IPS-18c (cell line): ENCODE results near the gene MAN2A2.

ENCODE experiments used
- H3K4me3 ChIP-seq: 2 replicates; pipeline ENCODE4 v1.7.0; 2013; ENCODE audit warnings: low read depth, mild to moderate bottlenecking, low read length, moderate library complexity; ENCODE audit not compliant: insufficient read depth
- H3K9me3 ChIP-seq: one replicate; pipeline ENCODE4 v1.6.1; 2013; ENCODE audit warnings: mild to moderate bottlenecking, low read length, moderate library complexity; ENCODE audit not compliant: control insufficient read depth, insufficient read depth

The MAN2A2 gene

DNA sequence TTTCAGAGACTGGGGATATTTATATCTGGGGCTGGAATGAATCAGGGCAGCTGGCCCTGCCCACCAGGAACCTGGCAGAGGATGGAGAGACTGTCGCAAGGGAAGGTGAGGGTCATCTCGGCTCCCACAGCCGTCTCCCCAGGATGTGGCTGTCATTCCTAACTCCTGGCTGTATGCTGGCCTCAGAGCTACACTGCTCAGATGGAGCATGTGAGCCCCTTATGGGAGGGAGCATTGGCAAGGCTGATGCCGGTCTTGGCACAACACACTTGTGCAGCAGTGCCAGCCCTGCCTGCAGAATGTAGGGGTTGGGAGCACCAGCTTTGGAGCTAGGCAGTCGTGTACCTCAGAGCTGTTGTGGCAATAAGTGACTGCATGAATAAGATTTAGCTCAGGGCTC, 56.8 kb downstream of the MAN2A2 start:
- Histone ChIP-seq H3K9me3 (no peaks in the 10 kb centered on the region), H3K4me3 (no peak overlapping the region)

DNA sequence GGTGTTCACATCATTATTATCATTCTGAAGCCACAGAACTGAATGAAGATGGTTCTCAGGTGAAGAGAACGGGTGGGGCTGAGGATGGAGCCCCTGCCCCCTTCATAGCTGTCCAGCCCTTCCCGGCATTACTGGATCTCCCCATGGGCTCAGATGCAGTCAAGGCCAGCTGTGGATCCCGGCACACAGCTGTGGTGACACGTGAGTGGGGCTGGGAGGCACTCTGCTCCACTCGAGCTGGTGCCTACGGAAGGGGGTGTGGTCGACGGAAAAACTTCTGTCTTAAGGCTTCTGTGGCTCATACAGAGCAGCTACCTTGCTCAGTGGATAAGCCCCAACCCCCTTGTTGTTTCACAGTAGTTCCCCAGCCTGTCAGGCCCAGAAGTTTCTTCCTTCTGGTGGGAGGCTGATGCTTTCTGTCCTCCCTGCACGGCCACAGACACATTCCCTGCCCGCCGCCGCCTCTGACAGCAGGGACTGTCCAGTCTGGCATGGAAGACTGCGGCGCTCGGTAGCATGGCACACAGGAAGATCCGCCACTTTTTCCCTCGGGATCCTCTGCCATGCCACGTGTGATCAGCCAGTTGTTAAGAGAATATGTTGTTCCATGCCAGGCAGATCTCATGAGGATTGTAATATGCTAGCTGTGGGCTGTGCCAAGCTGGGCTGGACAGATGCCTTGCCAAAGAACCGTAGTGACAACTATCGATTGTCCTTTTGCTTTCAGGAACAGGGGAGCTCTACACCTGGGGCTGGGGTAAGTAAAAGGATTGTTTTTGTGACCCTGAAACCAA, 57.4 kb downstream of the MAN2A2 start:
- no peaks in the 10 kb centered on the region for H3K9me3 ChIP-seq

GRCh38 chr15:90962021-90962420, 58.9 kb downstream of the MAN2A2 start:
- H3K9me3 ChIP-seq, result no peaks in the 10 kb centered on the region
- no peak overlapping the region for H3K4me3 ChIP-seq

More for the DNA sequence above, 57.4 kb downstream of the MAN2A2 start:
- H3K4me3 ChIP-seq, result no peak overlapping the region

DNA sequence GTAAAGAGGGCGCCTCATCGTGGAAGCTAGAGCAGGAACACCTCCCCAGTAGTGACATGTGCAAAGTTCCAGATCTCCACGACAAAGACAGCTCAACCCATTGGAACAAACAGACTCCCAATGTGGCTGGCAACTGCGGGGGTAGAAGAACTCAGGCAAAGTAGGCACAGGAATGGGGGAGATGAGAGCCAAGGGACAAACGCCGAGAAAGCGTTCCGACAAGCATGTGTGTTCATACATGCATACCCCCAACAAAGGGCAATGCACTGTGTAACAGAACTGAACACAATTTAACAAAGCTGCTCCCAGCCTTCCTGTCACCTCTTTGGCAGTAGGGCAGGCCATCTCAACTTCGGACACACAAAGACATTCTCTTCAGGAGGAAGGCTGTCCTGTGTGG, 63.2 kb downstream of the MAN2A2 start:
- Histone ChIP-seq H3K4me3 (no peak overlapping the region), H3K9me3 (no peaks in the 10 kb centered on the region)

- Histone ChIP-seq H3K9me3 (no peaks in the 10 kb centered on the region), H3K4me3 (no peak overlapping the region)
These were observed 64.1 kb downstream of the MAN2A2 start for GRCh38 chr15:90967206-90967605.

- Histone ChIP-seq H3K9me3 (no peaks in the 10 kb centered on the region), H3K4me3 (no peak overlapping the region)
These were observed 65.3 kb downstream of the MAN2A2 start for GRCh38 chr15:90968434-90968833.

- Histone ChIP-seq H3K4me3 (no peak overlapping the region), H3K9me3 (no peaks in the 10 kb centered on the region)
These were observed 67.2 kb downstream of the MAN2A2 start for GRCh38 chr15:90970274-90970673.

DNA sequence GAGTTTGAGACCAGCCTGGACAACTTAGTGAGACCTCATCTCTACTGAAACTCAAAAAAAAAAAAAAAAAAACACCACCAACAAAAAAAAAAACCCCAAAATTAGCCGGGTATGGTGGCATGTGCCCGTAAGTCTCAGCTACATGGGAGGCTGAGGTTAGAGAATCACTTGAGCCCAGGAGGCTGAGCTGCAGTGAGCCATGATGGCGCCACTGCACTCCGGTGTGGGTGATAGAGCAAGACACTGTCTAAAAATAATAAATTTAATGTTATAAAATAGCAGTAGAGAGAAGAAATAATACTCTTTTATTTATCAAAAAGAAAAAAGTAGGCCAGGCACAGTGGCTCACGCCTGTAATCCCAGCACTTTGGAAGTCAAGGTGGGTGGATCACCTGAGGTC, 69.0 kb downstream of the MAN2A2 start:
- no peak overlapping the region for H3K4me3 ChIP-seq
- no peaks in the 10 kb centered on the region for H3K9me3 ChIP-seq
